HepG2 (cell line): ENCODE measurements around the gene PITHD1. TPM values are rescaled to one million over a fixed set of nuclear protein-coding genes. Genes with fewer than 3 reads are reported as not detected.

Experiments
- ATAC-seq: fragments of 200-7000 bp; cut with Tn5 transposase; 3 replicates; pipeline ENCODE4 v1.9.1; 2020; ENCODE audit warnings: mild to moderate bottlenecking, moderate library complexity
- BruUV-seq: library from RNA; stranded (reverse); fragments of 400-500 nt; replicated peaks from 2 replicates; lab custom pipeline; 2021; lab: Mats Ljungman, UMichigan
- CTCF ChIA-PET: fragments of 300-600 bp; formaldehyde crosslinking; extraction: SDS; loops from one replicate; lab custom pipeline; 2021; ENCODE audit warnings: low total read pairs, inconsistent platforms, low intra/inter-chr PET ratio; lab: Yijun Ruan, JAX
- POLR2A ChIA-PET: fragments of 350-600 bp; sonication (Branson Sonifier 250); formaldehyde crosslinking; loops from one replicate; lab custom pipeline; 2020; ENCODE audit warnings: antibody characterized with exemption, inconsistent platforms; lab: Yijun Ruan, JAX
- DNase-seq: peaks from one replicate; pipeline ENCODE4 v3.0.0-alpha.2; 2015; ENCODE audit warnings: low spot score
- FAIRE-seq: peaks from 3 replicates; lab custom pipeline; 2011; peaks lifted over from hg19 to GRCh38; lab: Jason Lieb, UNC
- H2AFZ ChIP-seq: one replicate; pipeline ENCODE4 v1.6.1; 2011; ENCODE audit warnings: low read length, inconsistent platforms
- H3K27ac ChIP-seq: fragments of 300-600 bp; 3 replicates; pipeline ENCODE4 v1.8.0; 2011; ENCODE audit warnings: mixed run types, mild to moderate bottlenecking, mixed read lengths, low read length, inconsistent platforms; ENCODE audit not compliant: insufficient read depth; ENCODE audit errors: extremely low read length
- H3K27me3 ChIP-seq, 2 experiments: fragments of 200-600 bp in 1 of 2; 2 replicates in 1 of 2; 3 replicates in 1 of 2; pipeline versions ENCODE4 v1.6.0 to v1.8.0; 2011; ENCODE audit warnings: low read length in 2 of 2, mild to moderate bottlenecking in 2 of 2, moderate library complexity in 2 of 2, inconsistent platforms in 1 of 2; ENCODE audit not compliant: insufficient read depth in 2 of 2, control insufficient read depth in 1 of 2
- H3K36me3 ChIP-seq, 2 experiments: fragments of 200-600 bp in 1 of 2; replicated peaks in 1 of 2; 2 replicates in 1 of 2; 3 replicates in 1 of 2; pipeline versions ENCODE4 v1.5.1 to v1.8.0; 2011; ENCODE audit warnings: low read length in 2 of 2, inconsistent platforms in 1 of 2; ENCODE audit not compliant: insufficient read depth in 2 of 2, control insufficient read depth in 1 of 2
- H3K4me1 ChIP-seq: 2 replicates; pipeline ENCODE4 v1.5.1; 2012; ENCODE audit warnings: low read length, inconsistent platforms; ENCODE audit not compliant: insufficient read depth
- H3K4me2 ChIP-seq: 2 replicates; pipeline ENCODE4 v1.6.0; 2011; ENCODE audit warnings: low read depth, low read length, inconsistent platforms
- H3K4me3 ChIP-seq, 3 experiments: fragments of 200-600 bp in 1 of 3; sonication (generic), shearing (Covaris generic) in 1 of 3; replicated peaks in 1 of 3; 2 replicates each; pipeline ENCODE4 v1.5.1; 2011 to 2016; ENCODE audit warnings: low read length in 3 of 3, inconsistent platforms in 2 of 3, low read depth in 2 of 3, mild to moderate bottlenecking in 2 of 3, control low read depth in 1 of 3, mixed read lengths in 1 of 3; ENCODE audit not compliant: insufficient read depth in 1 of 3
- H3K79me2 ChIP-seq: one replicate; pipeline ENCODE4 v1.6.1; 2011; ENCODE audit warnings: low read length, inconsistent platforms; ENCODE audit not compliant: insufficient read depth
- H3K9ac ChIP-seq: 2 replicates; pipeline ENCODE4 v1.6.0; 2011; ENCODE audit warnings: mild to moderate bottlenecking, low read depth, low read length, inconsistent platforms; ENCODE audit not compliant: insufficient read depth
- H3K9me3 ChIP-seq: 2 replicates; pipeline ENCODE4 v1.5.1; 2012; ENCODE audit warnings: mild to moderate bottlenecking, low read length
- H4K20me1 ChIP-seq: 2 replicates; pipeline ENCODE4 v1.6.0; 2011; ENCODE audit warnings: inconsistent platforms, mild to moderate bottlenecking, low read length, moderate library complexity; ENCODE audit not compliant: insufficient read depth
- FOXO1 ChIP-seq: sonication (generic); formaldehyde crosslinking; IDR thresholded peaks from 2 replicates; pipeline ENCODE4 v1.4.0; 2020; ENCODE audit warnings: missing genetic modification reagents
- GTF3A ChIP-seq: sonication (generic); formaldehyde crosslinking; conservative IDR thresholded peaks from 2 replicates; pipeline ENCODE4 v1.4.0; 2020; ENCODE audit warnings: mild to moderate bottlenecking, missing genetic modification reagents
- MIER3 ChIP-seq: IDR thresholded peaks from 2 replicates; pipeline ENCODE4 v1.6.1; 2016; ENCODE audit warnings: missing compliant biosample characterization, borderline replicate concordance
- NFE2 ChIP-seq: sonication (generic); formaldehyde crosslinking; IDR thresholded peaks from 2 replicates; pipeline ENCODE4 v1.4.0; 2020; ENCODE audit warnings: missing genetic modification reagents
- TCF12 ChIP-seq, 2 experiments: fragments of 450-650 bp in 1 of 2; sonication (generic) in 1 of 2; formaldehyde crosslinking in 1 of 2; IDR thresholded peaks; 2 replicates each; pipeline versions ENCODE4 v1.6.1 to v1.8.0; 2017 to 2022; ENCODE audit warnings: antibody characterized with exemption in 1 of 2, mild to moderate bottlenecking in 1 of 2, missing genetic modification reagents in 1 of 2, moderate library complexity in 1 of 2
- TCF7L2 ChIP-seq: IDR thresholded peaks from 2 replicates; pipeline ENCODE4 v1.6.1; 2011; ENCODE audit warnings: mild to moderate bottlenecking, low read depth, low read length, moderate library complexity
- ZC3H4 ChIP-seq: sonication (generic); formaldehyde crosslinking; IDR thresholded peaks from 2 replicates; pipeline ENCODE4 v1.4.0; 2020; ENCODE audit warnings: missing genetic modification reagents, borderline replicate concordance
- ZNF101 ChIP-seq: sonication (generic); formaldehyde crosslinking; IDR thresholded peaks from 2 replicates; pipeline ENCODE4 v1.4.0; 2020; ENCODE audit warnings: mild to moderate bottlenecking, low read depth, missing genetic modification reagents, borderline replicate concordance
- ZNF292 ChIP-seq: sonication (generic); formaldehyde crosslinking; IDR thresholded peaks from 2 replicates; pipeline ENCODE4 v1.8.1; 2022; ENCODE audit warnings: mild to moderate bottlenecking, low read depth, missing genetic modification reagents, borderline replicate concordance
- ZNF598 ChIP-seq: sonication (generic); formaldehyde crosslinking; IDR thresholded peaks from 2 replicates; pipeline ENCODE4 v1.5.1; 2020; ENCODE audit warnings: mild to moderate bottlenecking, missing genetic modification reagents, borderline replicate concordance
- ZNF883 ChIP-seq: sonication (generic); formaldehyde crosslinking; IDR thresholded peaks from 2 replicates; pipeline ENCODE4 v1.5.1; 2020; ENCODE audit warnings: mild to moderate bottlenecking, missing genetic modification reagents; ENCODE audit errors: not compliant biosample characterization
- WGBS: methylation state at CpG from one replicate; pipeline ENCODE4 v1.1.6; 2017; ENCODE audit warnings: low lambda C conversion rate; 5-methylcytosine and 5-hydroxymethylcytosine counted together
- in situ Hi-C: cut with HindIII; loops from 2 replicates; pipeline ENCODE4 v1.10.0; 2017; ENCODE audit warnings: low pct_unique_long_range_greater_than_20kb; ENCODE audit not compliant: extremely low pct_ligation_motif_present
- intact Hi-C: fragments of 100-400 bp; cut with micrococcal nuclease; formaldehyde crosslinking; loops from one replicate; pipeline ENCODE4 v1.10.0; 2022; ENCODE audit not compliant: unreplicated experiment
- polyA plus RNA-seq, 8 experiments: library from polyadenylated mRNA; depleted of rRNA in 3 of 8; stranded (reverse) in 7 of 8; unstranded in 1 of 8; fragments of >200 nt; fragmentation: Illumina TruSeq in 4 of 8; extraction: Trizol in 4 of 8; gene quantifications; 2 replicates each; pipeline versions ENCODE4 v1.2.1 to v1.2.3, GENCODE V29; 2011 to 2016; ENCODE audit warnings: low read depth in 4 of 8, missing spikeins in 1 of 8, mixed read lengths in 1 of 8; ENCODE audit not compliant: insufficient read depth in 1 of 8
- total RNA-seq, 5 experiments: library from RNA; depleted of rRNA; stranded (reverse); fragments of >200 nt; fragmentation: Illumina TruSeq; extraction: Trizol; gene quantifications; 2 replicates each; pipeline ENCODE4 v1.2.3, GENCODE V29; 2016; ENCODE audit warnings: low read depth in 1 of 5

PITHD1 gene
- total and polyA plus RNA-seq, 2 of the 13 experiments (the other 11 are each of a cell fraction or from before 2014, with no cell fraction given): 28.0 to 37.3 TPM

- DNase-seq: no peak
- peaks cover 26% of the 10 kb centered on the region for H3K4me1 ChIP-seq
- BruUV-seq: no TSS peak
- ChIA-PET POLR2A (no interaction called here), CTCF (no interaction called here)
- no peak for ATAC-seq
- no peak overlapping the region for H3K9ac ChIP-seq
- H2AFZ ChIP-seq: no peak overlapping the region
- no peaks in the 10 kb centered on the region; a peak in 1 of 5 replicates for H3K27me3 ChIP-seq
- H3K4me2 ChIP-seq: no peak overlapping the region
- H3K79me2 ChIP-seq: peaks cover 30% of the 10 kb centered on the region
- H3K27ac ChIP-seq: no peak overlapping the region
- no peak for FAIRE-seq
- no peak for TF ChIP-seq GTF3A (CRISPR knock-in tag)
- no peak for TF ChIP-seq NFE2 (CRISPR knock-in tag)
- no peak for TF ChIP-seq ZNF292 (CRISPR knock-in tag)
- TF ChIP-seq MIER3 (CRISPR knock-in tag): no peak
- no peak for TF ChIP-seq TCF12 (IDR thresholded peaks at IDR 0.05)
- TF ChIP-seq TCF12 (CRISPR knock-in tag; IDR thresholded peaks at IDR 0.05): no peak
- no peak for TF ChIP-seq TCF7L2
- TF ChIP-seq ZNF883 (CRISPR knock-in tag): no peak
- no peak for TF ChIP-seq ZNF598 (CRISPR knock-in tag)
- TF ChIP-seq FOXO1 (CRISPR knock-in tag): no peak
- no peak for TF ChIP-seq ZNF101 (CRISPR knock-in tag)
- TF ChIP-seq ZC3H4: no peak
- intact Hi-C loops (loop anchor here (10.0 kb wide), 1 partner anchor 187 kb away; the partner anchor contains the start of gene ID3), in situ Hi-C loops (no loop called here)
- WGBS: 91% methylated on average over 5 of the region's 5 CpGs
- peaks cover 8% of the 10 kb centered on the region for H4K20me1 ChIP-seq
- H3K9me3 ChIP-seq: no peaks in the 10 kb centered on the region
- peaks cover under 1 to 5% of the 10 kb centered on the region in 2 experiments; a peak in 1 of 5 replicates for H3K36me3 ChIP-seq
- H3K4me3 ChIP-seq: no peak overlapping the region
Observed at GRCh38 chr1:23741609-23742008, 36.6 kb upstream of the PITHD1 start.
